Astrocyte (in vitro differentiated cells and primary cell): Measurements from ENCODE around the gene MAPKAPK2.

Experiments used
- EZH2 ChIP-seq: IDR thresholded peaks from 2 replicates; pipeline ENCODE4 v1.6.1; 2012; ENCODE audit warnings: mild to moderate bottlenecking, low read length, inconsistent platforms; ENCODE audit not compliant: insufficient read depth
- TF ChIP-seq, protein P1 (sequence below): IDR thresholded peaks from 2 replicates; pipeline ENCODE4 v1.5.1; 2011; ENCODE audit warnings: low read depth, mild to moderate bottlenecking, inconsistent platforms, low read length, moderate library complexity; ENCODE audit not compliant: insufficient read depth

DNA sequence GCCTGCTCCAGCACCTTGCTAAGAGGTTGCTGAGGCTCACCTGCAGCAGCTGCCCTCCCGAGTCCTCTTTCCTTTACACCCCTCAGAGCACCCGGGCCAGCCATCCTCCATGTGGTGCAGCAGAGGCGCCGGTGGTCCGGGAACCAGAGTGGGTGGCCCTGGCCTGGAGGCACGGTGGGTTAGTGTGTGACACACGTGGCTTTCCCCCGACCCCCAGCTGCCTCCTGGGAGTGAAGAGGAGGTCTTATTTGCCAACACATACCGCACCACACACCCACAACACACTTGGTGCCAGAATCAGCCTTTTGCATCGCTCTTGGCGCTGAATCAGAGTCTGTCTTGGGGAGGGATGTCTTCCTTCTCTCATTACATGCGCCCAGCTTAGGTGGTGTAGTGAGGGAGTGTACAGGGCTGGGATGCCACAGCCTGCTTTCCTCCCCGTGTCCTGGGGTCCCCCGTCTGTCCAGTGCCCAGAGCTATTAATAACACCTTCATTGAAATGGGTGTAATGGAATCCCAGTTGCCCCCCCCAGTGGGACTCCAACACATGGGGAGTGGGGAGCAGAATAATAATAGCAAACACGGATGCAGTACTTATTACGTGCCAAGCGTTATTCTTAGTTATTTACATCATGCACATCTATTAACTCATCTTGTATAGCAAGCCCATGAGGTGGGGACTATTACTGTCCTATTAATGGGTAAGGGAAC, 38.2 kb downstream of the MAPKAPK2 start:
- TF ChIP-seq, protein P1, sequence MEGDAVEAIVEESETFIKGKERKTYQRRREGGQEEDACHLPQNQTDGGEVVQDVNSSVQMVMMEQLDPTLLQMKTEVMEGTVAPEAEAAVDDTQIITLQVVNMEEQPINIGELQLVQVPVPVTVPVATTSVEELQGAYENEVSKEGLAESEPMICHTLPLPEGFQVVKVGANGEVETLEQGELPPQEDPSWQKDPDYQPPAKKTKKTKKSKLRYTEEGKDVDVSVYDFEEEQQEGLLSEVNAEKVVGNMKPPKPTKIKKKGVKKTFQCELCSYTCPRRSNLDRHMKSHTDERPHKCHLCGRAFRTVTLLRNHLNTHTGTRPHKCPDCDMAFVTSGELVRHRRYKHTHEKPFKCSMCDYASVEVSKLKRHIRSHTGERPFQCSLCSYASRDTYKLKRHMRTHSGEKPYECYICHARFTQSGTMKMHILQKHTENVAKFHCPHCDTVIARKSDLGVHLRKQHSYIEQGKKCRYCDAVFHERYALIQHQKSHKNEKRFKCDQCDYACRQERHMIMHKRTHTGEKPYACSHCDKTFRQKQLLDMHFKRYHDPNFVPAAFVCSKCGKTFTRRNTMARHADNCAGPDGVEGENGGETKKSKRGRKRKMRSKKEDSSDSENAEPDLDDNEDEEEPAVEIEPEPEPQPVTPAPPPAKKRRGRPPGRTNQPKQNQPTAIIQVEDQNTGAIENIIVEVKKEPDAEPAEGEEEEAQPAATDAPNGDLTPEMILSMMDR, result no peak
- TF ChIP-seq EZH2, result no peak
